Measurements from ENCODE around the gene MESP1. TPM values are rescaled to one million over a fixed set of nuclear protein-coding genes. Genes with fewer than 3 reads are reported as not detected.
A peak's percentile ranks its signal among the peaks of the same experiment; 100 is the strongest.
"Not testable (repeated sequence)": the region's sequence is repeated elsewhere in the genome, so short reads cannot be mapped to it uniquely, and the experiment has no call there.

MESP1 gene
- 0.85 TPM for polyA plus RNA-seq (2012; ENCODE audit: missing spikeins)

- DNase-seq (ENCODE audit: insufficient read length), result peak; percentile 95
Observed at GRCh38 chr15:89750560-89751542, at the start of gene MESP1. Gene MESP1, minus strand, starts transcription at chr15:89751249. Its CDS starts 18 bp downstream, at chr15:89751231.

GRCh38 chr15:89799918-89800498, 49.0 kb upstream of the MESP1 start:
- FAIRE-seq (no peak), DNase-seq (ENCODE audit: insufficient read length) (no peak)
- no peak for TF ChIP-seq TAF1 (IDR thresholded peaks at IDR 0.05; ENCODE audit: borderline replicate concordance, low read depth, low read length)
- TF ChIP-seq POLR2A (IDR thresholded peaks at IDR 0.05; ENCODE audit: low read depth, low read length), result no peak
- no peak for TF ChIP-seq POLR2AphosphoS5 (IDR thresholded peaks at IDR 0.05; ENCODE audit: low read depth, low read length)

More at GRCh38 chr15:89750560-89751542, at the start of gene MESP1:
- TF ChIP-seq POLR2A (IDR thresholded peaks at IDR 0.05; ENCODE audit: low read depth, low read length) (peak; percentile 60; the same call in 1 of the 2 replicates), TAF1 (IDR thresholded peaks at IDR 0.05; ENCODE audit: borderline replicate concordance, low read depth, low read length) (no peak)
- FAIRE-seq, result peak; percentile 97

GRCh38 chr15:89799011-89799911, 48.2 kb upstream of the MESP1 start:
- FAIRE-seq, result no peak
- TF ChIP-seq TAF1 (IDR thresholded peaks at IDR 0.05; ENCODE audit: borderline replicate concordance, low read depth, low read length) (no peak), POLR2AphosphoS5 (IDR thresholded peaks at IDR 0.05; ENCODE audit: low read depth, low read length) (no peak), POLR2A (IDR thresholded peaks at IDR 0.05; ENCODE audit: low read depth, low read length) (no peak)
- no peak for DNase-seq (ENCODE audit: insufficient read length)

- FAIRE-seq (no peak), DNase-seq (ENCODE audit: insufficient read length) (no peak)
- no peak for TF ChIP-seq TAF1 (IDR thresholded peaks at IDR 0.05; ENCODE audit: borderline replicate concordance, low read depth, low read length)
- TF ChIP-seq POLR2AphosphoS5 (IDR thresholded peaks at IDR 0.05; ENCODE audit: low read depth, low read length), result no peak
- no peak for TF ChIP-seq POLR2A (IDR thresholded peaks at IDR 0.05; ENCODE audit: low read depth, low read length)
Observed at GRCh38 chr15:89797678-89798201, 46.7 kb upstream of the MESP1 start.

- FAIRE-seq (no peak), DNase-seq (ENCODE audit: insufficient read length) (no peak)
- TF ChIP-seq POLR2AphosphoS5 (IDR thresholded peaks at IDR 0.05; ENCODE audit: low read depth, low read length), result no peak
- no peak for TF ChIP-seq POLR2A (IDR thresholded peaks at IDR 0.05; ENCODE audit: low read depth, low read length)
- no peak for TF ChIP-seq TAF1 (IDR thresholded peaks at IDR 0.05; ENCODE audit: borderline replicate concordance, low read depth, low read length)
Observed at GRCh38 chr15:89795996-89796395, 44.9 kb upstream of the MESP1 start.

GRCh38 chr15:89794627-89795241, 43.7 kb upstream of the MESP1 start:
- no peak for FAIRE-seq

GRCh38 chr15:89792106-89792805, 41.2 kb upstream of the MESP1 start:
- FAIRE-seq (no peak), DNase-seq (ENCODE audit: insufficient read length) (no peak)
- TF ChIP-seq POLR2A (IDR thresholded peaks at IDR 0.05; ENCODE audit: low read depth, low read length) (no peak), POLR2AphosphoS5 (IDR thresholded peaks at IDR 0.05; ENCODE audit: low read depth, low read length) (no peak), TAF1 (IDR thresholded peaks at IDR 0.05; ENCODE audit: borderline replicate concordance, low read depth, low read length) (no peak)

More at GRCh38 chr15:89794627-89795241, 43.7 kb upstream of the MESP1 start:
- TF ChIP-seq TAF1 (IDR thresholded peaks at IDR 0.05; ENCODE audit: borderline replicate concordance, low read depth, low read length) (no peak), POLR2AphosphoS5 (IDR thresholded peaks at IDR 0.05; ENCODE audit: low read depth, low read length) (no peak), POLR2A (IDR thresholded peaks at IDR 0.05; ENCODE audit: low read depth, low read length) (no peak)
- DNase-seq (ENCODE audit: insufficient read length), result no peak

GRCh38 chr15:89790661-89791060, 39.6 kb upstream of the MESP1 start:
- FAIRE-seq (no peak), DNase-seq (ENCODE audit: insufficient read length) (no peak)
- TF ChIP-seq POLR2A (IDR thresholded peaks at IDR 0.05; ENCODE audit: low read depth, low read length), result no peak
- no peak for TF ChIP-seq TAF1 (IDR thresholded peaks at IDR 0.05; ENCODE audit: borderline replicate concordance, low read depth, low read length)
- TF ChIP-seq POLR2AphosphoS5 (IDR thresholded peaks at IDR 0.05; ENCODE audit: low read depth, low read length), result no peak

- DNase-seq (ENCODE audit: insufficient read length) (no peak), FAIRE-seq (no peak)
- TF ChIP-seq TAF1 (IDR thresholded peaks at IDR 0.05; ENCODE audit: borderline replicate concordance, low read depth, low read length) (no peak), POLR2AphosphoS5 (IDR thresholded peaks at IDR 0.05; ENCODE audit: low read depth, low read length) (no peak), POLR2A (IDR thresholded peaks at IDR 0.05; ENCODE audit: low read depth, low read length) (no peak)
Observed at GRCh38 chr15:89790206-89790605, 39.2 kb upstream of the MESP1 start.

GRCh38 chr15:89788585-89788984, 37.5 kb upstream of the MESP1 start:
- FAIRE-seq, result not testable (repeated sequence)

More at GRCh38 chr15:89788585-89788984, 37.5 kb upstream of the MESP1 start:
- not testable (repeated sequence) for DNase-seq (ENCODE audit: insufficient read length)

Data from GM12892 (cell line).